ENCODE data around the gene COG5. TPM values are rescaled to one million over a fixed set of nuclear protein-coding genes. Genes with fewer than 3 reads are reported as not detected.

Gene COG5
- total and polyA plus RNA-seq, 2 of the 8 experiments (the other 6 are each of a cell fraction or from before 2014, with no cell fraction given) = 10.5 to 28.1 TPM

DNA sequence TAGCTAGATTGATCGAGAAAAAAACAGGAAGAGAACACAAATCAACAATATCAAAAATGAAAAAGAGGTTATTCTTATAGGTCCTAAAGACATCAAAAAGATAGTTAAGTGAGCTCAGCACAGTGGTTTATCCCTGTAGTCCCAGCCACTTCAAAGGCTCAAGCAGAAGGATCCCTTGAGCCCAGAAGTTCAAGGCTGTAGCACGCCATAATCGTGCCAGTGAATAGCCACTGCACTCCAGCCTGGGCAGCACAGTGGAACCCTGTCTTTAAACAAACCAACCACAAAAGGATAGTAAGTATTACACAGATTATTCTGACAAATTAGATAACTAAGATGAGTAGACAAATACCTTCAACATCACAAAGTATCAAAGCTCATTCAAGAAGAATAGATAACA, 311.8 kb downstream of the COG5 start (continued):
- TF ChIP-seq CBX8 (IDR thresholded peaks at IDR 0.05; ENCODE audit: borderline replicate concordance, low read depth, low read length) = no peak
- TF ChIP-seq CHD1 (IDR thresholded peaks at IDR 0.05; ENCODE audit: low read depth, low read length) = no peak
- no peak for TF ChIP-seq KDM4A (IDR thresholded peaks at IDR 0.05; ENCODE audit: low read depth, low read length, severe bottlenecking)
- TF ChIP-seq KDM1A (IDR thresholded peaks at IDR 0.05; ENCODE audit: borderline replicate concordance, low read length) = no peak
